DOHH2 (cell line): ENCODE data around the gene CLCA4.

Experiments used
- H3F3A ChIP-seq: fragments of 200-600 bp; sonication (generic), shearing (Covaris generic); 2 replicates; pipeline ENCODE4 v1.6.0; 2016; ENCODE audit warnings: antibody characterized with exemption, mild to moderate bottlenecking; ENCODE audit not compliant: control insufficient read depth, insufficient read depth
- H3K27ac ChIP-seq: fragments of 200-600 bp; sonication (generic); 2 replicates; pipeline ENCODE4 v1.5.1; 2014; ENCODE audit warnings: low read depth, mild to moderate bottlenecking, low read length, moderate library complexity
- H3K27me3 ChIP-seq: fragments of 200-600 bp; sonication (generic); 2 replicates; pipeline ENCODE4 v1.6.1; 2014; ENCODE audit warnings: mild to moderate bottlenecking, low read length, mixed read lengths; ENCODE audit not compliant: control insufficient read depth
- H3K36me3 ChIP-seq: fragments of 200-600 bp; sonication (generic); 2 replicates; pipeline ENCODE4 v1.6.1; 2014; ENCODE audit warnings: mild to moderate bottlenecking, low read length, moderate library complexity, mixed read lengths; ENCODE audit not compliant: control insufficient read depth
- H3K4me1 ChIP-seq: fragments of 200-600 bp; sonication (generic); 2 replicates; pipeline ENCODE4 v1.6.1; 2014; ENCODE audit warnings: mild to moderate bottlenecking, low read length, mixed read lengths; ENCODE audit not compliant: control insufficient read depth
- H3K4me2 ChIP-seq: fragments of 200-600 bp; sonication (generic); 2 replicates; pipeline ENCODE4 v1.6.0; 2014; ENCODE audit warnings: mild to moderate bottlenecking, low read length, moderate library complexity
- H3K4me3 ChIP-seq: fragments of 200-600 bp; sonication (generic); 2 replicates; pipeline ENCODE4 v1.5.1; 2014; ENCODE audit warnings: mild to moderate bottlenecking, low read length, mixed read lengths
- H3K79me2 ChIP-seq: fragments of 200-600 bp; sonication (generic); 2 replicates; pipeline ENCODE4 v1.6.1; 2014; ENCODE audit warnings: mild to moderate bottlenecking, low read length, mixed read lengths; ENCODE audit not compliant: control insufficient read depth
- H3K9me2 ChIP-seq: fragments of 200-600 bp; sonication (generic); replicated peaks from 2 replicates; pipeline ENCODE4 v1.6.1; 2014; ENCODE audit warnings: mild to moderate bottlenecking, low read length, mixed read lengths; ENCODE audit not compliant: control insufficient read depth
- H3K9me3 ChIP-seq: fragments of 200-600 bp; sonication (generic); 2 replicates; pipeline ENCODE4 v1.6.1; 2014; ENCODE audit warnings: antibody characterized with exemption, low read length, mixed read lengths; ENCODE audit not compliant: control insufficient read depth, insufficient read depth
- H4K20me1 ChIP-seq: fragments of 200-600 bp; sonication (generic); 2 replicates; pipeline ENCODE4 v1.6.0; 2014; ENCODE audit warnings: low read depth, mild to moderate bottlenecking, antibody characterized with exemption, low read length, moderate library complexity; ENCODE audit not compliant: control insufficient read depth, insufficient read depth
- EZH2phosphoT487 ChIP-seq: fragments of 200-600 bp; sonication (generic); IDR thresholded peaks from 2 replicates; pipeline ENCODE4 v1.6.1; 2017; ENCODE audit warnings: borderline replicate concordance, mild to moderate bottlenecking, antibody characterized with exemption, low read length, moderate library complexity, mixed read lengths
- TF ChIP-seq, protein P1 (sequence below): fragments of 200-600 bp; sonication (generic); IDR thresholded peaks from one replicate; pipeline ENCODE4 v1.5.1; 2014; ENCODE audit warnings: antibody characterized with exemption, mild to moderate bottlenecking, low read depth, low read length; ENCODE audit not compliant: poor library complexity, severe bottlenecking

Gene CLCA4

GRCh38 chr1:86621286-86621685 is 74.4 kb downstream of the CLCA4 start:
- H3K4me2 ChIP-seq, result no peak overlapping the region
- no peaks in the 10 kb centered on the region for H3K36me3 ChIP-seq
- H3K27ac ChIP-seq, result no peak overlapping the region
- H3K9me3 ChIP-seq, result no peaks in the 10 kb centered on the region
- H3F3A ChIP-seq, result no peaks in the 10 kb centered on the region
- TF ChIP-seq EZH2phosphoT487, result no peak
- TF ChIP-seq, protein P1, sequence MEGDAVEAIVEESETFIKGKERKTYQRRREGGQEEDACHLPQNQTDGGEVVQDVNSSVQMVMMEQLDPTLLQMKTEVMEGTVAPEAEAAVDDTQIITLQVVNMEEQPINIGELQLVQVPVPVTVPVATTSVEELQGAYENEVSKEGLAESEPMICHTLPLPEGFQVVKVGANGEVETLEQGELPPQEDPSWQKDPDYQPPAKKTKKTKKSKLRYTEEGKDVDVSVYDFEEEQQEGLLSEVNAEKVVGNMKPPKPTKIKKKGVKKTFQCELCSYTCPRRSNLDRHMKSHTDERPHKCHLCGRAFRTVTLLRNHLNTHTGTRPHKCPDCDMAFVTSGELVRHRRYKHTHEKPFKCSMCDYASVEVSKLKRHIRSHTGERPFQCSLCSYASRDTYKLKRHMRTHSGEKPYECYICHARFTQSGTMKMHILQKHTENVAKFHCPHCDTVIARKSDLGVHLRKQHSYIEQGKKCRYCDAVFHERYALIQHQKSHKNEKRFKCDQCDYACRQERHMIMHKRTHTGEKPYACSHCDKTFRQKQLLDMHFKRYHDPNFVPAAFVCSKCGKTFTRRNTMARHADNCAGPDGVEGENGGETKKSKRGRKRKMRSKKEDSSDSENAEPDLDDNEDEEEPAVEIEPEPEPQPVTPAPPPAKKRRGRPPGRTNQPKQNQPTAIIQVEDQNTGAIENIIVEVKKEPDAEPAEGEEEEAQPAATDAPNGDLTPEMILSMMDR, result no peak
- H3K27me3 ChIP-seq, result no peaks in the 10 kb centered on the region
- no peaks in the 10 kb centered on the region for H3K9me2 ChIP-seq
- H3K4me3 ChIP-seq, result no peak overlapping the region
- H4K20me1 ChIP-seq, result no peaks in the 10 kb centered on the region
- H3K4me1 ChIP-seq, result peaks cover 21% of the 10 kb centered on the region
- H3K79me2 ChIP-seq, result no peaks in the 10 kb centered on the region
